Ishikawa (cell line): ENCODE data around the gene ARMH3.

Source experiments
- CEBPB ChIP-seq: IDR thresholded peaks from 2 replicates; pipeline ENCODE4 v1.6.1; 2012
- CREB1 ChIP-seq: IDR thresholded peaks from 2 replicates; pipeline ENCODE4 v1.6.1; 2012; ENCODE audit warnings: low read depth
- EGR1 ChIP-seq: IDR thresholded peaks from 2 replicates; pipeline ENCODE4 v1.6.1; 2012
- EP300 ChIP-seq: IDR thresholded peaks from 2 replicates; pipeline ENCODE4 v1.6.1; 2012; ENCODE audit warnings: borderline replicate concordance
- FOXM1 ChIP-seq: IDR thresholded peaks from 2 replicates; pipeline ENCODE4 v1.6.1; 2012; ENCODE audit warnings: low read depth, borderline replicate concordance
- MAX ChIP-seq: IDR thresholded peaks from 2 replicates; pipeline ENCODE4 v1.6.1; 2012
- NFIC ChIP-seq: IDR thresholded peaks from 2 replicates; pipeline ENCODE4 v1.6.1; 2012
- RAD21 ChIP-seq: IDR thresholded peaks from 2 replicates; pipeline ENCODE4 v1.6.1; 2012; ENCODE audit warnings: low read depth
- REST ChIP-seq: IDR thresholded peaks from 2 replicates; pipeline ENCODE4 v1.6.1; 2012; ENCODE audit warnings: low read depth, mild to moderate bottlenecking
- TAF1 ChIP-seq: IDR thresholded peaks from 2 replicates; pipeline ENCODE4 v1.6.1; 2012; ENCODE audit warnings: low read depth, mild to moderate bottlenecking
- TCF12 ChIP-seq: IDR thresholded peaks from 2 replicates; pipeline ENCODE4 v1.6.1; 2012; ENCODE audit warnings: low read depth
- TEAD4 ChIP-seq: IDR thresholded peaks from 2 replicates; pipeline ENCODE4 v1.6.1; 2012
- USF1 ChIP-seq: IDR thresholded peaks from 2 replicates; pipeline ENCODE4 v1.6.1; 2012
- YY1 ChIP-seq: IDR thresholded peaks from 2 replicates; pipeline ENCODE4 v1.6.1; 2012; ENCODE audit warnings: low read depth
- ZBTB7A ChIP-seq: IDR thresholded peaks from 2 replicates; pipeline ENCODE4 v1.6.1; 2012; ENCODE audit warnings: low read depth

ARMH3 gene

GRCh38 chr10:101886521-101887312 is 169.3 kb downstream of the ARMH3 start:
- TF ChIP-seq CEBPB (no peak), REST (no peak), FOXM1 (no peak), NFIC (no peak), TEAD4 (no peak)

GRCh38 chr10:101881036-101881774 is 174.8 kb downstream of the ARMH3 start:
- no peak for TF ChIP-seq USF1
- TF ChIP-seq FOXM1: no peak
- no peak for TF ChIP-seq TCF12
- no peak for TF ChIP-seq REST
- no peak for TF ChIP-seq CREB1
- no peak for TF ChIP-seq CEBPB
- no peak for TF ChIP-seq ZBTB7A
- no peak for TF ChIP-seq TEAD4

- no peak for TF ChIP-seq ZBTB7A
- TF ChIP-seq YY1: no peak
- TF ChIP-seq CREB1: no peak
- no peak for TF ChIP-seq NFIC
- no peak for TF ChIP-seq EGR1
- TF ChIP-seq CEBPB: no peak
- no peak for TF ChIP-seq RAD21
Observed at GRCh38 chr10:101880232-101880573, 175.8 kb downstream of the ARMH3 start.

- TF ChIP-seq CEBPB: no peak
- no peak for TF ChIP-seq REST
- no peak for TF ChIP-seq CREB1
- TF ChIP-seq TEAD4: no peak
- TF ChIP-seq TAF1: no peak
- no peak for TF ChIP-seq RAD21
- TF ChIP-seq EP300: no peak
- no peak for TF ChIP-seq YY1
- no peak for TF ChIP-seq MAX
- no peak for TF ChIP-seq USF1
- TF ChIP-seq TCF12: no peak
- TF ChIP-seq FOXM1: no peak
Observed at GRCh38 chr10:101879456-101880231, 176.3 kb downstream of the ARMH3 start.
